Testis (tissue), 2 donors: ENCODE measurements around the gene CLEC10A.

Source experiments
- CTCF ChIP-seq, 3 experiments: fragments of 450-650 bp in 2 of 3; fragments of 200-600 bp in 1 of 3; sonication (generic) in 1 of 3; IDR thresholded peaks; one replicate each; pipeline ENCODE4 v1.5.1; 2016 to 2019; ENCODE audit warnings: antibody characterized with exemption in 3 of 3, mild to moderate bottlenecking in 2 of 3, moderate library complexity in 1 of 3
- POLR2A ChIP-seq: fragments of 450-650 bp; IDR thresholded peaks from one replicate; pipeline ENCODE4 v1.6.1; 2017; ENCODE audit warnings: antibody characterized with exemption, mild to moderate bottlenecking, moderate library complexity

- no peak for TF ChIP-seq CTCF (IDR thresholded peaks at IDR 0.05)
- no peak for TF ChIP-seq POLR2A
These were observed 44.3 kb downstream of the CLEC10A start, which contains the start of gene SLC16A13 for GRCh38 chr17:7035591-7036368.
